MM.1S (cell line): ENCODE data around the gene RFPL4AL1.
A peak's percentile ranks its signal among the peaks of the same experiment; 100 is the strongest.

Source experiments
- DNase-seq: peaks from one replicate; pipeline ENCODE4 v3.0.0-alpha.2; 2015
- H2AFZ ChIP-seq: fragments of 300-600 bp; sonication (generic); 2 replicates; pipeline ENCODE4 v1.6.0; 2016; ENCODE audit warnings: antibody characterized with exemption, low read length
- H3F3A ChIP-seq: fragments of 300-600 bp; sonication (generic); 2 replicates; pipeline ENCODE4 v1.6.1; 2016; ENCODE audit warnings: mild to moderate bottlenecking, antibody characterized with exemption, low read length, moderate library complexity, mixed read lengths; ENCODE audit not compliant: insufficient read depth
- H3K27ac ChIP-seq: fragments of 300-600 bp; sonication (generic); 2 replicates; pipeline ENCODE4 v1.5.1; 2016; ENCODE audit warnings: mild to moderate bottlenecking, low read length
- H3K27me3 ChIP-seq: fragments of 300-600 bp; sonication (generic); replicated peaks from 2 replicates; pipeline ENCODE4 v1.6.0; 2016; ENCODE audit warnings: low read length; ENCODE audit not compliant: insufficient read depth
- H3K36me3 ChIP-seq: fragments of 300-600 bp; sonication (generic); replicated peaks from 2 replicates; pipeline ENCODE4 v1.6.1; 2016; ENCODE audit warnings: mild to moderate bottlenecking, low read length, mixed read lengths; ENCODE audit not compliant: insufficient read depth
- H3K4me1 ChIP-seq: fragments of 300-600 bp; sonication (generic); 2 replicates; pipeline ENCODE4 v1.6.1; 2016; ENCODE audit warnings: low read length, mixed read lengths
- H3K4me2 ChIP-seq: fragments of 300-600 bp; sonication (generic); 2 replicates; pipeline ENCODE4 v1.6.0; 2016; ENCODE audit warnings: low read depth, low read length
- H3K4me3 ChIP-seq: fragments of 300-600 bp; sonication (generic); 2 replicates; pipeline ENCODE4 v1.5.1; 2016; ENCODE audit warnings: low read length, mixed read lengths
- H3K79me2 ChIP-seq: fragments of 300-600 bp; sonication (generic); 2 replicates; pipeline ENCODE4 v1.6.1; 2016; ENCODE audit warnings: mixed run types, low read length, mixed read lengths
- H3K9ac ChIP-seq: fragments of 300-600 bp; sonication (generic); 2 replicates; pipeline ENCODE4 v1.6.1; 2016; ENCODE audit warnings: low read length, mixed read lengths
- H3K9me2 ChIP-seq: fragments of 300-600 bp; sonication (generic); replicated peaks from 2 replicates; pipeline ENCODE4 v1.6.1; 2016; ENCODE audit warnings: mild to moderate bottlenecking, low read length, mixed read lengths; ENCODE audit not compliant: insufficient read depth
- H3K9me3 ChIP-seq: fragments of 300-600 bp; sonication (generic); replicated peaks from 2 replicates; pipeline ENCODE4 v1.6.1; 2016; ENCODE audit warnings: mild to moderate bottlenecking, low read length, mixed read lengths; ENCODE audit not compliant: insufficient read depth
- H4K20me1 ChIP-seq: fragments of 300-600 bp; sonication (generic); 2 replicates; pipeline ENCODE4 v1.6.1; 2016; ENCODE audit warnings: mild to moderate bottlenecking, low read length, moderate library complexity, mixed read lengths; ENCODE audit not compliant: insufficient read depth
- EZH2 ChIP-seq: fragments of 300-600 bp; sonication (generic); optimal IDR thresholded peaks from 2 replicates; pipeline ENCODE3; 2017; ENCODE audit warnings: low read depth, mild to moderate bottlenecking, antibody characterized with exemption, low read length, mixed read lengths
- EZH2phosphoT487 ChIP-seq: fragments of 300-600 bp; sonication (generic); IDR thresholded peaks from 2 replicates; pipeline ENCODE4 v1.6.1; 2018; ENCODE audit warnings: antibody characterized with exemption, low read length
- TF ChIP-seq, protein P1 (sequence below): fragments of 300-600 bp; sonication (generic); IDR thresholded peaks from 2 replicates; pipeline ENCODE4 v1.5.1; 2016; ENCODE audit warnings: antibody characterized with exemption, low read length, mixed read lengths

RFPL4AL1 gene

DNA sequence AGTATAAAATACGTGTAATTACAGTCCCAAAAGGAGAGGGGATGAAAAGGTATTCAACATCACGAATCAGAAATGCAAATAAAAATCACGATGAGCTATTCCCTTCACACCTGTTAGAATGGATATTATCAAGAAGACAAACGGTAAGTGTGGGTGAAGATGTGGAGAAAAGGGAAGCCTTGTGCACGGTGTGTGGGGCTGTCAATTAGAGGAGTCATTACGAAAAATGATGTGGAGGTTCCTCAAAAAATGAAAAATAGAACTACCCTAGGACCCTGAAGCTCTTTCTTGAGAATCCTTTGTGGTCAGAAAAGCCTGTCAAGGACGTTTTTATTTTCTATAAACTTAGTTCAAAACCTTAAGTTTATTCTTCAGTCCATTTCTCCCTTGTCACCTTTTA, 43.5 kb downstream of the RFPL4AL1 start:
- TF ChIP-seq EZH2 (no peak), EZH2phosphoT487 (no peak)
- TF ChIP-seq, protein P1, sequence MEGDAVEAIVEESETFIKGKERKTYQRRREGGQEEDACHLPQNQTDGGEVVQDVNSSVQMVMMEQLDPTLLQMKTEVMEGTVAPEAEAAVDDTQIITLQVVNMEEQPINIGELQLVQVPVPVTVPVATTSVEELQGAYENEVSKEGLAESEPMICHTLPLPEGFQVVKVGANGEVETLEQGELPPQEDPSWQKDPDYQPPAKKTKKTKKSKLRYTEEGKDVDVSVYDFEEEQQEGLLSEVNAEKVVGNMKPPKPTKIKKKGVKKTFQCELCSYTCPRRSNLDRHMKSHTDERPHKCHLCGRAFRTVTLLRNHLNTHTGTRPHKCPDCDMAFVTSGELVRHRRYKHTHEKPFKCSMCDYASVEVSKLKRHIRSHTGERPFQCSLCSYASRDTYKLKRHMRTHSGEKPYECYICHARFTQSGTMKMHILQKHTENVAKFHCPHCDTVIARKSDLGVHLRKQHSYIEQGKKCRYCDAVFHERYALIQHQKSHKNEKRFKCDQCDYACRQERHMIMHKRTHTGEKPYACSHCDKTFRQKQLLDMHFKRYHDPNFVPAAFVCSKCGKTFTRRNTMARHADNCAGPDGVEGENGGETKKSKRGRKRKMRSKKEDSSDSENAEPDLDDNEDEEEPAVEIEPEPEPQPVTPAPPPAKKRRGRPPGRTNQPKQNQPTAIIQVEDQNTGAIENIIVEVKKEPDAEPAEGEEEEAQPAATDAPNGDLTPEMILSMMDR: no peak
- no peaks in the 10 kb centered on the region for H3K36me3 ChIP-seq
- no peak overlapping the region for H2AFZ ChIP-seq
- H3K79me2 ChIP-seq: no peaks in the 10 kb centered on the region
- no peak overlapping the region for H3K4me2 ChIP-seq
- no peaks in the 10 kb centered on the region for H3K9me3 ChIP-seq
- H3K4me1 ChIP-seq: peaks cover 12% of the 10 kb centered on the region; the same call in 1 of the 2 replicates
- no peak overlapping the region for H3K4me3 ChIP-seq
- no peaks in the 10 kb centered on the region for H3K27me3 ChIP-seq
- H3K9me2 ChIP-seq: no peaks in the 10 kb centered on the region
- no peak overlapping the region for H3K9ac ChIP-seq
- DNase-seq: no peak
- no peaks in the 10 kb centered on the region for H4K20me1 ChIP-seq
- H3F3A ChIP-seq: no peaks in the 10 kb centered on the region
- no peak overlapping the region for H3K27ac ChIP-seq

DNA sequence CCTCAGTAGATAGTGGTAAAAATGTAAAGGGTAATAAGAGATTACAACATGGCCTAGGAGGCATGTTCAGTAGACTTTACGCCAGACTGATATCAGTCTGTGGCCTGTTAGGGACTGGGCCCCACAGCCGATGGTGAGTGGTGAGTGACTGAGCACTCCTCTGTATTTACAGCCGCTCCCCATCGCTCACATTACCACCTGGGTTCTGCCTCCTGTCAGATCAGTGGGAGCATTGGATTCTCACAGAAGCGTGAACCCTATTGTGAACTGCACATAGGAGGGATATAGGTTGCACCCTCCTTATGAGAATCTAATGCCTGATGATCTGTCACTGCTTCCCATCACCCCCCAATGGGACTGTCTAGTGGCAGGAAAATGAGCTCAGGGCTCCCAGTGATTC, 45.0 kb downstream of the RFPL4AL1 start:
- Histone ChIP-seq H3K27ac (no peak overlapping the region), H3K4me1 (peaks cover 25% of the 10 kb centered on the region), H4K20me1 (no peaks in the 10 kb centered on the region), H3K9ac (no peak overlapping the region), H3K9me3 (no peaks in the 10 kb centered on the region), H2AFZ (no peak overlapping the region), H3K27me3 (no peaks in the 10 kb centered on the region), H3F3A (peaks cover 11% of the 10 kb centered on the region), H3K4me3 (no peak overlapping the region), H3K9me2 (no peaks in the 10 kb centered on the region), H3K79me2 (no peaks in the 10 kb centered on the region), H3K36me3 (no peaks in the 10 kb centered on the region), H3K4me2 (no peak overlapping the region)
- no peak for TF ChIP-seq EZH2phosphoT487
- TF ChIP-seq, protein P1: no peak
- no peak for TF ChIP-seq EZH2
- no peak for DNase-seq

DNA sequence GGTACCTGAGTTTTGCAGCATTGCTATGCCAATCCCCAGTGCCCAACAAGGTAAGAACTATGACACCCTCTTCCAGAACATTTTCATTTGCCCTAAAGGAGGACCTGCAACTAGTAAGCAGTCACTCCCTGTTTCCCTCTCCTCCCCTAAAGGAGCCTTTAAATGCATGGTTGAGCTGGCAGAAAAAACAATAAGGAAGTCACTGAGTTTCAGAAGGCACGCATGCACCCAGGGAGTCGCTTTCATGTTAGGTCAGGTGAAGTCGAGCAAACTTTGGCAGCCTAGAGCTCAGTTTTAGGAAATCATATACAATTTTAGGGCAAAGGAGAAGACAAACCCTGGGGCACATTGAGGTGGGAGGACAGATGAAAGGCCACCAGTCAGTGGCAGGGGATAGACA, 51.1 kb downstream of the RFPL4AL1 start:
- Histone ChIP-seq H3K9me3 (no peaks in the 10 kb centered on the region), H3K4me2 (peak overlapping the region; percentile 83)

More for the DNA sequence above, 51.1 kb downstream of the RFPL4AL1 start:
- no peaks in the 10 kb centered on the region for H3K36me3 ChIP-seq
- peak overlapping the region; percentile 48 for H3K4me3 ChIP-seq
- peaks cover 44% of the 10 kb centered on the region for H3K4me1 ChIP-seq
- peak overlapping the region; percentile 99 for H3K27ac ChIP-seq
- no peaks in the 10 kb centered on the region for H3K27me3 ChIP-seq
- no peaks in the 10 kb centered on the region for H3K79me2 ChIP-seq
- TF ChIP-seq EZH2phosphoT487 (no peak), EZH2 (no peak)
- TF ChIP-seq, protein P1: no peak
- peak overlapping the region; percentile 20; the same call in 1 of the 2 replicates for H2AFZ ChIP-seq
- H4K20me1 ChIP-seq: no peaks in the 10 kb centered on the region
- peaks cover 29% of the 10 kb centered on the region for H3F3A ChIP-seq
- H3K9me2 ChIP-seq: no peaks in the 10 kb centered on the region
- peak; percentile 65 for DNase-seq
- H3K9ac ChIP-seq: peak overlapping the region; percentile 84
